H1 (cell line): ENCODE measurements around the gene YBX2. TPM values are rescaled to one million over a fixed set of nuclear protein-coding genes. Genes with fewer than 3 reads are reported as not detected.

ENCODE experiments used
- CTCF ChIA-PET: fragments of 300-600 bp; sonication (Branson Sonifier 250); formaldehyde crosslinking; loops from one replicate; lab custom pipeline; 2021; ENCODE audit not compliant: partially characterized antibody; lab: Charles Lee
- POLR2A ChIA-PET: fragments of 300-600 bp; sonication (Branson Sonifier 250); formaldehyde crosslinking; loops from one replicate; lab custom pipeline; 2021; ENCODE audit warnings: inconsistent platforms; ENCODE audit not compliant: partially characterized antibody; lab: Charles Lee
- DNase-seq, 2 experiments: peaks; one replicate each; pipeline versions ENCODE4 v3.0.0 to v3.0.0-alpha.2; 2010 to 2022; ENCODE audit warnings: low spot score in 2 of 2, low read depth in 1 of 2, mixed read lengths in 1 of 2
- FAIRE-seq: peaks from 2 replicates; lab custom pipeline; 2011; peaks lifted over from hg19 to GRCh38; lab: Jason Lieb, UNC
- H2AFZ ChIP-seq: 2 replicates; pipeline ENCODE4 v1.8.1; 2012; ENCODE audit warnings: low read length, inconsistent platforms
- H2AK5ac ChIP-seq: 2 replicates; pipeline ENCODE4 v1.6.1; 2013; ENCODE audit warnings: low read depth, low read length
- H2BK120ac ChIP-seq: replicated peaks from 2 replicates; pipeline ENCODE3; 2013; ENCODE audit warnings: low read depth, low read length, inconsistent platforms
- H2BK12ac ChIP-seq: 2 replicates; pipeline ENCODE4 v1.6.1; 2013; ENCODE audit warnings: low read depth, low read length
- H2BK15ac ChIP-seq: 2 replicates; pipeline ENCODE4 v1.6.1; 2013; ENCODE audit warnings: low read length
- H2BK20ac ChIP-seq: 2 replicates; pipeline ENCODE4 v1.6.1; 2013; ENCODE audit warnings: low read length
- H2BK5ac ChIP-seq: 2 replicates; pipeline ENCODE4 v1.6.1; 2013; ENCODE audit warnings: low read depth, low read length
- H3K14ac ChIP-seq: 2 replicates; pipeline ENCODE4 v1.6.1; 2013; ENCODE audit warnings: inconsistent platforms; ENCODE audit not compliant: insufficient read length
- H3K18ac ChIP-seq: 2 replicates; pipeline ENCODE4 v1.6.1; 2013; ENCODE audit warnings: low read length; ENCODE audit errors: extremely low read depth
- H3K23ac ChIP-seq: 2 replicates; pipeline ENCODE4 v1.6.1; 2013; ENCODE audit warnings: inconsistent platforms; ENCODE audit not compliant: insufficient read length
- H3K23me2 ChIP-seq: 2 replicates; pipeline ENCODE4 v1.6.1; 2013; ENCODE audit warnings: low read depth, low read length
- H3K27ac ChIP-seq: 2 replicates; pipeline ENCODE4 v1.6.1; 2011; ENCODE audit warnings: low read depth, low read length, inconsistent platforms
- H3K27me3 ChIP-seq, 4 experiments: replicated peaks in 1 of 4; 1 replicate in 1 of 4; 2 replicates in 3 of 4; pipeline versions ENCODE4 v1.6.1 to v1.8.1; 2011 to 2013; ENCODE audit warnings: low read length in 3 of 4, mild to moderate bottlenecking in 3 of 4, inconsistent platforms in 2 of 4, mixed read lengths in 2 of 4, moderate library complexity in 1 of 4; ENCODE audit not compliant: control insufficient read depth in 3 of 4, insufficient read depth in 3 of 4; ENCODE audit errors: extremely low read depth in 1 of 4
- H3K36me3 ChIP-seq, 4 experiments: 2 replicates each; pipeline versions ENCODE4 v1.6.1 to v1.8.1; 2011 to 2013; ENCODE audit warnings: mild to moderate bottlenecking in 4 of 4, low read length in 3 of 4, moderate library complexity in 2 of 4, control low read depth in 1 of 4, inconsistent platforms in 1 of 4; ENCODE audit not compliant: insufficient read depth in 4 of 4, control insufficient read depth in 2 of 4
- H3K4ac ChIP-seq: replicated peaks from 2 replicates; pipeline ENCODE3; 2013; ENCODE audit warnings: low read length, low read depth, mixed read lengths, inconsistent platforms; ENCODE audit not compliant: insufficient read length
- H3K4me1 ChIP-seq, 4 experiments: replicated peaks in 1 of 4; 1 replicate in 1 of 4; 2 replicates in 3 of 4; pipeline versions ENCODE4 v1.6.1 to v1.8.1; 2011 to 2013; ENCODE audit warnings: low read length in 3 of 4, inconsistent platforms in 2 of 4, mixed read lengths in 1 of 4; ENCODE audit not compliant: insufficient read depth in 4 of 4, control insufficient read depth in 3 of 4
- H3K4me2 ChIP-seq, 2 experiments: 2 replicates each; pipeline versions ENCODE4 v1.6.1 to v1.8.1; 2011 to 2013; ENCODE audit warnings: low read depth in 2 of 2, low read length in 2 of 2, control low read depth in 1 of 2, inconsistent platforms in 1 of 2, mild to moderate bottlenecking in 1 of 2; ENCODE audit not compliant: insufficient read depth in 1 of 2
- H3K4me3 ChIP-seq, 4 experiments: fragments of 200-600, 300-600 bp in 1 of 4; sonication (generic), shearing (Covaris generic), sonication (Bioruptor Twin) in 1 of 4; 2 replicates each; pipeline versions ENCODE4 v1.5.1 to v1.8.1; 2011 to 2016; ENCODE audit warnings: low read length in 4 of 4, low read depth in 3 of 4, control low read depth in 2 of 4, inconsistent platforms in 2 of 4, mild to moderate bottlenecking in 2 of 4, mixed read lengths in 1 of 4, moderate library complexity in 1 of 4; ENCODE audit not compliant: insufficient read depth in 2 of 4; ENCODE audit errors: extremely low read depth in 1 of 4
- H3K56ac ChIP-seq: replicated peaks from 2 replicates; pipeline ENCODE3; 2013; ENCODE audit warnings: low read depth, mild to moderate bottlenecking, mixed read lengths, low read length, inconsistent platforms; ENCODE audit not compliant: insufficient read length
- H3K79me1 ChIP-seq: 2 replicates; pipeline ENCODE4 v1.6.1; 2013; ENCODE audit warnings: low read depth, low read length, control low read depth
- H3K79me2 ChIP-seq, 2 experiments: 2 replicates each; pipeline versions ENCODE4 v1.6.1 to v1.8.1; 2012 to 2013; ENCODE audit warnings: low read length in 2 of 2, mild to moderate bottlenecking in 2 of 2, inconsistent platforms in 1 of 2; ENCODE audit not compliant: insufficient read depth in 2 of 2, control insufficient read depth in 1 of 2
- H3K9ac ChIP-seq, 4 experiments: replicated peaks in 1 of 4; 1 replicate in 1 of 4; 2 replicates in 3 of 4; pipeline versions ENCODE4 v1.6.1 to v1.8.1; 2011 to 2013; ENCODE audit warnings: low read depth in 3 of 4, low read length in 3 of 4, control low read depth in 2 of 4, mild to moderate bottlenecking in 2 of 4, moderate library complexity in 2 of 4, inconsistent platforms in 1 of 4; ENCODE audit errors: extremely low read depth in 1 of 4
- H3K9me3 ChIP-seq, 2 experiments: 2 replicates each; pipeline versions ENCODE4 v1.6.1 to v1.8.1; 2012 to 2013; ENCODE audit warnings: mild to moderate bottlenecking in 2 of 2, moderate library complexity in 2 of 2, control low read depth in 1 of 2, inconsistent platforms in 1 of 2, low read depth in 1 of 2, low read length in 1 of 2, mixed read lengths in 1 of 2; ENCODE audit not compliant: insufficient read depth in 2 of 2
- H4K20me1 ChIP-seq, 2 experiments: replicated peaks in 1 of 2; 2 replicates each; pipeline versions ENCODE3 to v1.8.1; 2011 to 2013; ENCODE audit warnings: inconsistent platforms in 2 of 2, low read length in 2 of 2, mild to moderate bottlenecking in 1 of 2; ENCODE audit not compliant: insufficient read depth in 2 of 2, control insufficient read depth in 1 of 2
- H4K5ac ChIP-seq: 2 replicates; pipeline ENCODE4 v1.6.1; 2013; ENCODE audit warnings: low read length, low read depth, mixed read lengths, inconsistent platforms; ENCODE audit not compliant: insufficient read length
- H4K8ac ChIP-seq: 2 replicates; pipeline ENCODE4 v1.8.0; 2013; ENCODE audit warnings: mild to moderate bottlenecking, moderate library complexity, low read length, inconsistent platforms; ENCODE audit not compliant: insufficient read depth; ENCODE audit errors: extremely low read depth
- H4K91ac ChIP-seq: replicated peaks from 2 replicates; pipeline ENCODE3; 2013; ENCODE audit warnings: low read length, mixed read lengths, inconsistent platforms; ENCODE audit not compliant: insufficient read length
- CBX5 ChIP-seq: fragments of 300-800, 300-1000 bp; sonication (generic); IDR thresholded peaks from 2 replicates; pipeline ENCODE4 v1.7.1; 2016; ENCODE audit warnings: antibody characterized with exemption, low read length, low read depth
- CBX8 ChIP-seq: fragments of 300-800, 300-1000 bp; sonication (generic); IDR thresholded peaks from 2 replicates; pipeline ENCODE4 v1.7.1; 2016; ENCODE audit warnings: low read depth, low read length, borderline replicate concordance
- EP300 ChIP-seq, 2 experiments: IDR thresholded peaks; 1 replicate in 1 of 2; 2 replicates in 1 of 2; pipeline ENCODE4 v1.6.1; 2011 to 2012; ENCODE audit warnings: low read depth in 2 of 2, low read length in 2 of 2, mild to moderate bottlenecking in 2 of 2, borderline replicate concordance in 1 of 2, inconsistent platforms in 1 of 2, moderate library complexity in 1 of 2
- KDM1A ChIP-seq: fragments of 200-600, 300-600 bp; sonication (generic); IDR thresholded peaks from 2 replicates; pipeline ENCODE4 v1.7.1; 2016; ENCODE audit warnings: mild to moderate bottlenecking, low read length, borderline replicate concordance
- KDM4A ChIP-seq: IDR thresholded peaks from one replicate; pipeline ENCODE4 v1.7.1; 2012; ENCODE audit warnings: low read depth, mild to moderate bottlenecking, moderate library complexity, low read length, inconsistent platforms; ENCODE audit not compliant: severe bottlenecking
- MAX ChIP-seq: IDR thresholded peaks from 2 replicates; pipeline ENCODE4 v1.6.1; 2012; ENCODE audit warnings: inconsistent platforms
- POLR2A ChIP-seq, 2 experiments: IDR thresholded peaks; 1 replicate in 1 of 2; 2 replicates in 1 of 2; pipeline ENCODE4 v1.6.1; 2011; ENCODE audit warnings: low read depth in 2 of 2, low read length in 2 of 2, mild to moderate bottlenecking in 2 of 2; ENCODE audit errors: control extremely low read depth in 1 of 2
- POU5F1 ChIP-seq: IDR thresholded peaks from 2 replicates; pipeline ENCODE4 v1.6.1; 2011; ENCODE audit warnings: low read depth, mild to moderate bottlenecking, low read length, moderate library complexity
- SRF ChIP-seq: IDR thresholded peaks from 2 replicates; pipeline ENCODE4 v1.6.1; 2011; ENCODE audit warnings: mild to moderate bottlenecking, low read depth, low read length, moderate library complexity
- USF2 ChIP-seq: IDR thresholded peaks from 2 replicates; pipeline ENCODE4 v1.6.1; 2011; ENCODE audit warnings: low read length, improper control_type of control experiment
- WGBS, 2 experiments: shearing (Covaris generic) in 1 of 2; methylation state at CpG; one replicate each; pipeline versions ENCODE4 v1.1.6 to v1.1.7; 2013 to 2015; ENCODE audit warnings: low lambda C conversion rate in 2 of 2, mixed read lengths in 2 of 2, inconsistent platforms in 1 of 2, low coverage in 1 of 2, missing lambda C conversion rate in 1 of 2; ENCODE audit not compliant: insufficient replicate concordance in 2 of 2, insufficient coverage in 1 of 2, insufficient read length in 1 of 2; ENCODE audit errors: extremely low coverage in 1 of 2, missing lambda C conversion rate in 1 of 2; 5-methylcytosine and 5-hydroxymethylcytosine counted together
- polyA plus RNA-seq, 7 experiments: library from polyadenylated mRNA; depleted of rRNA in 3 of 7; stranded (reverse) in 5 of 7; unstranded in 2 of 7; fragments of >200 nt in 5 of 7; fragments of 200-250 nt in 2 of 7; gene quantifications; 1 replicate in 5 of 7; 2 replicates in 1 of 7; 4 replicates in 1 of 7; pipeline versions ENCODE4 v1.2.1 to v1.2.3, GENCODE V29; 2011 to 2013; ENCODE audit warnings: missing spikeins in 2 of 7, mixed read lengths in 2 of 7
- total RNA-seq: library from RNA; stranded (reverse); fragmentation: NEBNext Ultra II Directional; extraction: Animal tissue kit (Norgen Biotek cat#: 25700); gene quantifications from 2 replicates; pipeline ENCODE4 v1.2.1, GENCODE V29; 2021

YBX2 gene
- total and polyA plus RNA-seq, 2 of the 8 experiments (the other 6 are each of a cell fraction or from before 2014, with no cell fraction given): 19.2 to 30.5 TPM

DNA sequence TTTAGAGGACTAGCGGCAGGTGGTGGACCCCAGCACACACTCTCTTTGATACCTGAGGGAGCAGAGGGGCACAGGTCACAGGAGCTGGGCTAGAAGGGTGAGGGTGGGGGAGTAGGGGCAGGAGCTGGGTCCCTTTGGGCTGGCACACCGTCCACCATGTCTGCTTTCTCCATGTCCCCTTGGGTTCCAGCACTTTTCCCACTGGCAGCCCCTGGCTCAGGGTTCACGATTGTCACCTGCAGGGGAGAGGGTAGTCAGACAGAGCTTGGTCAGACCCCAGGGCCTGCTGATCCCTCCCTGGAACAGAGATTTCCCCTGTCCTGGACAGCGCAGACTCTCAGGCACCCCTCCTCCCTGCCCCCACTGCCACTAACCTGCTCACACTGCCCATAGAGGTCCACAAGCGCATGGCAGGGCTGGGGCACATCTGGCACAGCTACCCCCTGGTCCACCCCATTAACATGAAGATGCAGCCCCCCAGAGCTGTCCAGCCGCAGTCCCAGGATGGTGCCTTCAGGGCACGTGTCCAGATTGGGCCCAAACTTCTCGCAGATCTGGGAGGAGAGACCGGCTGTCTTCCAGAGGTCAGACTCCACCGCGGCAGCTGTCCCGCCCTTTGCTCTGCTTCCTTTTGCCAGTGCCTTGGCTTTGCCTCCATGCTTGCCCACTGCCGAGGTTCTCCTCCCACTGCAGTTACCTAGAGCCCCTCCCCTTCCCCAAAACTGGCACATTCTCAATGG is 23.9 kb upstream of the YBX2 start:
- Histone ChIP-seq H3K36me3 (peaks cover 27 to 60% (median 43%) of the 10 kb centered on the region in 4 experiments), H4K5ac (no peak overlapping the region), H3K27ac (no peak overlapping the region), H4K8ac (peak overlapping the region; percentile 42; the same call in 1 of the 2 replicates), H2BK20ac (no peak overlapping the region), H3K18ac (no peak overlapping the region), H3K4ac (no peak overlapping the region), H3K14ac (no peak overlapping the region), H4K20me1 (peaks cover 0 to 20% of the 10 kb centered on the region in 2 experiments), H3K27me3 (no peaks in the 10 kb centered on the region), H2AFZ (no peak overlapping the region), H3K9me3 (no peaks in the 10 kb centered on the region), H3K79me1 (0 out of 2 replicates have a peak, but pooled peaks cover under 1% of the 10 kb centered on the region), H2BK120ac (no peak overlapping the region), H2BK5ac (peak overlapping the region; percentile 16; the same call in 1 of the 2 replicates), H3K56ac (no peak overlapping the region), H2BK12ac (no peak overlapping the region), H3K23ac (no peak overlapping the region), H3K4me1 (peaks cover 0 to 5% (median 3%) of the 10 kb centered on the region in 4 experiments; a peak in 4 of 7 replicates), H3K4me3 (no peak overlapping the region), H3K9ac (no peak overlapping the region), H2AK5ac (no peak overlapping the region), H4K91ac (no peak overlapping the region), H3K23me2 (no peaks in the 10 kb centered on the region; the same call in 1 of the 2 replicates), H3K4me2 (no peak overlapping the region), H3K79me2 (peaks cover 0 to 8% of the 10 kb centered on the region in 2 experiments; a peak in 1 of 4 replicates), H2BK15ac (no peak overlapping the region)
- no peak for DNase-seq
- POLR2A ChIA-PET: interaction anchor here (0.6 to 11.3 kb wide), 12 partner anchors 8 to 275 kb away, joined by 3 to 223 read pairs (median 4); partner anchors contain the start of genes ACAP1, CLDN7 and NEURL4
- FAIRE-seq: no peak
- CTCF ChIA-PET: interaction anchor here (0.7 to 2.0 kb wide), 5 partner anchors 23 to 272 kb away, joined by 3 to 17 read pairs (median 3); no protein-coding TSS in a partner anchor
- WGBS, 2 experiments: 94% methylated on average over 12 of the region's 13 CpGs; no CpG with 5 or more reads in 1 of the 2 experiments
- TF ChIP-seq KDM4A (no peak), USF2 (no peak), CBX5 (no peak), POU5F1 (no peak), SRF (no peak), MAX (no peak), POLR2A (IDR thresholded peaks at IDR 0.05; ENCODE audit: control extremely low read depth in 1 of 2, low read depth in 2 of 2, low read length in 2 of 2) (no peak), CBX8 (no peak), EP300 (IDR thresholded peaks at IDR 0.05; ENCODE audit: borderline replicate concordance in 1 of 2, low read depth in 2 of 2, low read length in 2 of 2) (no peak), KDM1A (no peak)
